GM10248 (cell line): ENCODE results near the gene CYFIP2.
A peak's percentile ranks its signal among the peaks of the same experiment; 100 is the strongest.

ENCODE experiments used
- CTCF ChIA-PET: fragments of 300-600 bp; sonication (Branson Sonifier 250); formaldehyde crosslinking; extraction: SDS; loops from one replicate; lab custom pipeline; 2021; ENCODE audit warnings: antibody characterized with exemption; lab: Yijun Ruan, JAX
- POLR2A ChIA-PET: fragments of 350-650 bp; sonication (Branson Sonifier 250); formaldehyde crosslinking; extraction: SDS; loops from one replicate; lab custom pipeline; 2020; ENCODE audit warnings: antibody characterized with exemption; lab: Yijun Ruan, JAX
- DNase-seq: peaks from one replicate; pipeline ENCODE4 v3.0.0; 2012; ENCODE audit errors: extremely low spot score
- CTCF ChIP-seq: IDR thresholded peaks from 2 replicates; pipeline ENCODE4 v1.5.1; 2012; ENCODE audit warnings: mild to moderate bottlenecking, low read depth; ENCODE audit errors: extremely low read depth, missing control alignments, control extremely low read depth

The CYFIP2 gene

DNA sequence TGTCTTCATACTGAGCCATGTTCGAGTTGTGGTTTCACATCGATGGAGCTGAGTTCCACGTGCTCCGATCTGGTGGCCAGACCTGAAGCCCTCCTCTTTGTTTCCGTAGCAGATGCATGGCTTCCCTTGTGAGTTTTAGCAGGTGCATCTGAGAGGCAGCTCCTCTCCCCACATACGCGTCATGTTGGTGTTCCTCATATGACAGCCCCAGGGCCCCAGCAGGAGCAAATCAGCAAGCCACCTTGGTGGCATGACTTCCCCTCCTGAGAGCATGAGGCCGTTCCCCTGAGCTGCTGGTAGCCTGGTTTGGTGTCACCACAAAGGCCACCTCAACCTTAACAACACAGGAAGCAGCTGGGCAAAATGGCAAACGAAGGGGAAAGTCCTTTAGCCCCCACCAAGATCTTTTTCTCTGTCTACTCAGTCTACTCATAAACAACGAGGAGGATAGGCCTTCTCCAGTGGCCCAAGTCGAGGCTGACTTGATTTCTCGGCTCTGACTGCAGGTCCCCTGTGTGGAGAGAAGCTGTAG is 5.9 kb downstream of the CYFIP2 start:
- ChIA-PET POLR2A (interaction anchor here (0.7 to 1.4 kb wide), 3 partner anchors 19 to 137 kb away, joined by 3 to 5 read pairs (median 4); no protein-coding TSS in a partner anchor), CTCF (interaction anchor here (0.7 to 3.5 kb wide), 7 partner anchors 9 to 123 kb away, joined by 3 to 40 read pairs (median 6); no protein-coding TSS in a partner anchor)
- peak; percentile 74 for DNase-seq
- TF ChIP-seq CTCF, result no peak

DNA sequence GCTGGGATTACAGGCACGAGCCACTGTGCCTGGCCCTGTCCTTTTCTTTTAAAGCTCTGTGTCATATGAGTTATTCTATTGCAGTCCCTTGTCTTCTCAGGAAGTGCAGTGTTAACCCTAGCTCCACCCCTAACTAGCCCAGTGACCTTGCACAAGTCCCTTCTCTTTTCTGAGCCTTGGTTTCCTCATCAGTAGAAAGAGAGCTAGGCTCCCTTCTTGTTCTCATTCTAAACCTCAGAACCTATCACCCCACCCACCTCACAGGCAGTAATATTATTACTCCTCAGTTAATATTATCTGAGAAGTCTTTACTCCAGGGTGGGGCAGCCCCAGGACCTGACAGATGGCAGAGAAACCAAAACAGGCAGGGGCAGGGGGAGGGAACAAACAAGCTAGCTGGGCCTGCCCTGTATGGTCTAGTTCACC is 7.2 kb downstream of the CYFIP2 start:
- peak; percentile 58 for DNase-seq
- POLR2A ChIA-PET, result interaction anchor here (1.0 to 1.4 kb wide), 3 partner anchors 10 to 126 kb away, joined by 3 to 5 read pairs (median 4); no protein-coding TSS in a partner anchor
- CTCF ChIA-PET, result interaction anchor here (0.7 to 3.5 kb wide), 12 partner anchors 8 to 489 kb away, joined by 3 to 40 read pairs (median 5); no protein-coding TSS in a partner anchor
- no peak for TF ChIP-seq CTCF

- ChIA-PET POLR2A (no interaction called here), CTCF (interaction anchor here (1.8 kb wide), 1 partner anchor 22 kb away, joined by 8 read pairs; no protein-coding TSS in a partner anchor)
- DNase-seq, result no peak
- no peak for TF ChIP-seq CTCF
These were observed 9.5 kb downstream of the CYFIP2 start for GRCh38 chr5:157275403-157275802.

GRCh38 chr5:157278319-157279037 is 12.6 kb downstream of the CYFIP2 start:
- ChIA-PET CTCF (interaction anchor here (1.1 to 2.6 kb wide), 4 partner anchors 8 to 50 kb away, joined by 3 to 14 read pairs (median 7); no protein-coding TSS in a partner anchor), POLR2A (no interaction called here)
- no peak for DNase-seq
- no peak for TF ChIP-seq CTCF

- ChIA-PET POLR2A (interaction anchor here (0.5 kb wide), 1 partner anchor 572 kb away, joined by 4 read pairs; no protein-coding TSS in a partner anchor), CTCF (interaction anchor here (1.5 to 1.7 kb wide), 3 partner anchors 10 to 130 kb away, joined by 3 to 9 read pairs (median 4); no protein-coding TSS in a partner anchor)
- TF ChIP-seq CTCF, result no peak
- DNase-seq, result no peak
These were observed 13.8 kb downstream of the CYFIP2 start for GRCh38 chr5:157279605-157280239.

DNA sequence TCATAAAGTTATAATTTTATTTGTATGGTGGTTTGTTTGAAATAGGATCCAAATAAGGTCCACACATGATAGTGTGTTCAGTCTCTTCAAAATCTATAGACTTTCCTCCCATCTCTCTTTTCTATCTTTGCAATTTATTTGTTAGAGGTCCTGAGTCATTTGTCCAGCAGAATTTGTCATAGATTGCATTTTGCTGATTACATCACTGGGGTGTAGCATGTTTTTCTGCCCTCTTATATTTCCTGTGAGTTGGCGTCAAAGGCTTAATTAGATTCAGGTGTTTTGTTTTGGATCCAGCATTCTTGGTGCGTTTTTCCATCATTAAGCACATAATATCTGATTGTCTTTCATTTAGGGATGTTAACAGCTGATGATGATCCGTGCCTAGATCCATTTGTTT is 15.0 kb downstream of the CYFIP2 start:
- POLR2A ChIA-PET, result no interaction called here
- TF ChIP-seq CTCF, result no peak
- CTCF ChIA-PET, result interaction anchor here (0.5 to 1.6 kb wide), 4 partner anchors 8 to 131 kb away, joined by 3 to 5 read pairs (median 4); no protein-coding TSS in a partner anchor
- DNase-seq, result no peak
